ENCODE data around the gene ZNF837.

DNA sequence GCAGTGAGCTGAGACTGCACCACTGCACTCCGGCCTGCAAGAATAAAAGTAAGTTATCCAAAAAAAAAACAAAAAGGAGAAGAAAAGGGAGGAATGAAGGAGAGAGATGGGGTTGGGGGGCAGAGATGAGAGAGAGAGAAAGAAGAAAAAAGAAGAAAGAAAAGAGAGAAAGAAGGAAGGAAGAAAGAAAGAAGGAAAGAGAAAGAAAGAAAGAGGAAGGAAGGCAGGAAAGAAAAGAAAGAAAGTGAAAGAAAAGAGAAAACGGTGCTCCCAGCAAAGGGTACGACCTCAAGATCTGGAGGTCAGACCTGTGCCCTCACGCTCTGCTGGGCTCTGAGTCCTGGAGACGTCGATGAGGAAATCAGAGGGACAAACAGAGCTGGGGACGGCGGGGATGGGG is 31.2 kb downstream of the ZNF837 start:
- TF ChIP-seq, protein P1, sequence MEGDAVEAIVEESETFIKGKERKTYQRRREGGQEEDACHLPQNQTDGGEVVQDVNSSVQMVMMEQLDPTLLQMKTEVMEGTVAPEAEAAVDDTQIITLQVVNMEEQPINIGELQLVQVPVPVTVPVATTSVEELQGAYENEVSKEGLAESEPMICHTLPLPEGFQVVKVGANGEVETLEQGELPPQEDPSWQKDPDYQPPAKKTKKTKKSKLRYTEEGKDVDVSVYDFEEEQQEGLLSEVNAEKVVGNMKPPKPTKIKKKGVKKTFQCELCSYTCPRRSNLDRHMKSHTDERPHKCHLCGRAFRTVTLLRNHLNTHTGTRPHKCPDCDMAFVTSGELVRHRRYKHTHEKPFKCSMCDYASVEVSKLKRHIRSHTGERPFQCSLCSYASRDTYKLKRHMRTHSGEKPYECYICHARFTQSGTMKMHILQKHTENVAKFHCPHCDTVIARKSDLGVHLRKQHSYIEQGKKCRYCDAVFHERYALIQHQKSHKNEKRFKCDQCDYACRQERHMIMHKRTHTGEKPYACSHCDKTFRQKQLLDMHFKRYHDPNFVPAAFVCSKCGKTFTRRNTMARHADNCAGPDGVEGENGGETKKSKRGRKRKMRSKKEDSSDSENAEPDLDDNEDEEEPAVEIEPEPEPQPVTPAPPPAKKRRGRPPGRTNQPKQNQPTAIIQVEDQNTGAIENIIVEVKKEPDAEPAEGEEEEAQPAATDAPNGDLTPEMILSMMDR (optimal IDR thresholded peaks at IDR 0.05 in 1 of 3, IDR thresholded peaks at IDR 0.05 in 1 of 3, conservative IDR thresholded peaks at IDR 0.05 in 1 of 3; ENCODE audit: extremely low read depth in 1 of 3, insufficient read depth in 2 of 3, low read length in 3 of 3), result no peak
- TF ChIP-seq EZH2 (IDR thresholded peaks at IDR 0.05; ENCODE audit: low read length), result no peak
